ENCODE measurements around the gene CAMKMT.
A peak's percentile ranks its signal among the peaks of the same experiment; 100 is the strongest.

The CAMKMT gene

DNA sequence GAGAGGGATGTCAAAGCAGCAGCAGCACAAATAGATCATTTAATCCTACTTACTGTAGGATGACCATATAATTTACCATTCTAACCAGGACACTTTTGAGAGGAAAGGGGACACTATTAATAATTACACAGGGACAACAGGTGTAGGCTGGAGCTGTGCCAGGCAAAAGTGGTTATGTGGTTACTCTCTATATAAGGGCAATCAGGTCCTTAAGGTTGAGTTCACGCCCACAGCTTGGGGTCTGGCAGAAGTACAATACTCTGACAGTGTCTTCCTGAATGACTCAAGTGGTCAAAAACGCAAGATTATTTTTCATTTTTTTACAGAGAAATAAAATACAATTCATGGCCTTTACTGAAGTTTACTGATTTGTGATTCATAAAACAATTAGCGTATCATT is 3.2 kb upstream of the CAMKMT start:
- H3K27me3 ChIP-seq = no peaks in the 10 kb centered on the region
- TF ChIP-seq, protein P1, sequence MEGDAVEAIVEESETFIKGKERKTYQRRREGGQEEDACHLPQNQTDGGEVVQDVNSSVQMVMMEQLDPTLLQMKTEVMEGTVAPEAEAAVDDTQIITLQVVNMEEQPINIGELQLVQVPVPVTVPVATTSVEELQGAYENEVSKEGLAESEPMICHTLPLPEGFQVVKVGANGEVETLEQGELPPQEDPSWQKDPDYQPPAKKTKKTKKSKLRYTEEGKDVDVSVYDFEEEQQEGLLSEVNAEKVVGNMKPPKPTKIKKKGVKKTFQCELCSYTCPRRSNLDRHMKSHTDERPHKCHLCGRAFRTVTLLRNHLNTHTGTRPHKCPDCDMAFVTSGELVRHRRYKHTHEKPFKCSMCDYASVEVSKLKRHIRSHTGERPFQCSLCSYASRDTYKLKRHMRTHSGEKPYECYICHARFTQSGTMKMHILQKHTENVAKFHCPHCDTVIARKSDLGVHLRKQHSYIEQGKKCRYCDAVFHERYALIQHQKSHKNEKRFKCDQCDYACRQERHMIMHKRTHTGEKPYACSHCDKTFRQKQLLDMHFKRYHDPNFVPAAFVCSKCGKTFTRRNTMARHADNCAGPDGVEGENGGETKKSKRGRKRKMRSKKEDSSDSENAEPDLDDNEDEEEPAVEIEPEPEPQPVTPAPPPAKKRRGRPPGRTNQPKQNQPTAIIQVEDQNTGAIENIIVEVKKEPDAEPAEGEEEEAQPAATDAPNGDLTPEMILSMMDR (IDR thresholded peaks at IDR 0.05) = no peak
- no peaks in the 10 kb centered on the region for H3K36me3 ChIP-seq
- peaks cover 25 to 26% of the 10 kb centered on the region in 2 experiments for H3K4me1 ChIP-seq (ENCODE audit: control insufficient read depth in 1 of 2, insufficient read depth in 1 of 2, low read depth in 1 of 2, low read length in 1 of 2)
- no peaks in the 10 kb centered on the region for H3K9me3 ChIP-seq
- no peak overlapping the region for H3K27ac ChIP-seq
- no peak overlapping the region for H3K4me3 ChIP-seq (ENCODE audit: low read depth in 1 of 2, low read length in 1 of 2)

DNA sequence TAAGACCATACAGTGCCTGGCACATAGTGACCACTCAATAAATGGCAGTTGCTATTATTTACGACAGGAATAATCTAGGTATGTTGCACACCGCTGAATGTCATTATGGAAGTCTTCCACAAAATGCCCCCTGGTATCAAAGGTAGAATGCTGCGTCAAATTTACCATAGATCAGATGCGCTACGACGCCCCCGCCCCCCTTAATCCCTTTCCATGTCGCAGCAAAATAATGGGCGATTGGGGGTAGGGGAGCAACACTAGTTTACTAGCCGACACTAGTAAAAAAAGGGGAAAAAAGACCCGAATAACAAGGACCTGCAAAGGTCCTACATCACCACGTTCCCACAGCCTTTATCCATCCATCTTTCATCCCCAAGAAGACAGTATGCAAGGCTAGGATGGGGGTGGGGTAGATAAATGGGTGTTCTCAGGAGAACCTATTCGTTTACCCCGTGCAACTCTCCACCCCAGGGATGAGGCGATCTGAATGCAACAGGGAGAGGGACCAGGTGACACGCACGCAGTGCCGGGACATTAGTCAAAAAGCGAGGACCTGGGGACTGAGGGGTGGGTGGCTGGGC is 908 bp upstream of the CAMKMT start:
- peak overlapping the region; percentile 77 to 92 for H3K4me3 ChIP-seq (ENCODE audit: low read depth in 1 of 2, low read length in 1 of 2)
- TF ChIP-seq, protein P1 (IDR thresholded peaks at IDR 0.05) = no peak
- no peaks in the 10 kb centered on the region for H3K27me3 ChIP-seq
- peak overlapping the region; percentile 97 for H3K27ac ChIP-seq
- H3K36me3 ChIP-seq = peaks cover 4% of the 10 kb centered on the region
- peaks cover 20 to 21% of the 10 kb centered on the region in 2 experiments for H3K4me1 ChIP-seq (ENCODE audit: control insufficient read depth in 1 of 2, insufficient read depth in 1 of 2, low read depth in 1 of 2, low read length in 1 of 2)
- no peaks in the 10 kb centered on the region for H3K9me3 ChIP-seq

DNA sequence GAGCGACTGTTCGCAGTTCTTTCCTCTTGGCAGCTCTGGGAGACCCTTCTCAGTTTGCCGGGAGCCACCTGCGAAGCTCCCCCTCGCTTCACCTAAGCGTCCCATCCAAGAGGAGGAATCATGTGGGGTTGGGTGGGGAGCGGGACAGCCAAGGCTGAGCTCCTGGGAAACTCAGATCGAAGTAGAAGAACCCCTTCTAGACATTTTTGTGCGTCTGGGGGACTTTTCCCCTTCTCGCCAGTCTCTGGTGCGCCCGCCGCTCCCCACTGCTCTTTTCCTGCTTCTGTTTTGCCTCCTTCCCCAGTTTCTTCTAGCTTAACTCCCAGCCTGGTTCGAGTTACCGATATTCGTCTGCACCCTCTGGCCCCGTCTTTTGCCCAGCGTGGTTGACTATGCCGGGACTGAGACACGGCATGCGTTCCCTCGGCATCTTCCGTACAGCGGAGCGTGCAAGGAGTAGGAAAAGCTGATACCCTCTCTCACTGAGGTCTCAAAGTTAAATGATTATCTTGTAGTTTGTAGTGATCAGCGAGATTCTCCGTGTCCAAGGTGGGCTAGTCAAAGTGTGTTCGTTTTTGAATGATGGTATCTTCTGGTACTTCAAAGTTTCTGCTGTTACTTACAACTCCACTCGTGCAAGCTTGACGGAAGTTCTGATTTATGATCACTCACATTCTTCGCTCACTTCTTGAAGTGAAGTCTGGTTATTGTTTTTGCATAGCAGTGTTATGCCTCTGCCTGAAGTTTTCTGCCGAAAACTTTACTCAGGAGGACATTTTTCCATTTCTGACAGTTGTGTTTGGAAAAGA is 664 bp downstream of the CAMKMT start:
- Histone ChIP-seq H3K27ac (peak overlapping the region; percentile 97), H3K4me1 (ENCODE audit: control insufficient read depth in 1 of 2, insufficient read depth in 1 of 2, low read depth in 1 of 2, low read length in 1 of 2) (peaks cover 20 to 21% of the 10 kb centered on the region in 2 experiments), H3K36me3 (peaks cover 4% of the 10 kb centered on the region), H3K9me3 (no peaks in the 10 kb centered on the region), H3K4me3 (ENCODE audit: low read depth in 1 of 2, low read length in 1 of 2) (peak overlapping the region; percentile 77 to 92), H3K27me3 (no peaks in the 10 kb centered on the region)
- TF ChIP-seq, protein P1 (IDR thresholded peaks at IDR 0.05) = no peak

DNA sequence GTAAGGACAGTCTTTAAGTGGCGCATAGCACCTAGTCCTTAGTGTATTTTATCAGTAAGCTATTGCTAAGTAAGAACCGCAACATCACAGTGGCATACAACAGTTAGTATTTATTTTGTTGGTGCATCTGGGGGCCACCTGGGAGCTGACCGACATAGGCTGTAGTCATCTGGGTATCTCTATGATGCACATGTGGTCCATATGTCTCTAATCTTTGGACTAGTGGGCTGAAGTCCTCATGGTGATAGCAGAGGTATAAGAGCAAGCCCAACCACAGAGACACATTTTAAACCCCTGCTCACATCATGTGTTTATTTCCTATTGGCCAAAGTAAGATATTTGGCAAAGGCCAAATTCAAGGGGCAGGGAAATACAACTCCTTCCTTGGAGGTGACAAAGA is 2.9 kb downstream of the CAMKMT start:
- peaks cover 24% of the 10 kb centered on the region in 2 experiments for H3K4me1 ChIP-seq (ENCODE audit: control insufficient read depth in 1 of 2, insufficient read depth in 1 of 2, low read depth in 1 of 2, low read length in 1 of 2)
- TF ChIP-seq, protein P1 (IDR thresholded peaks at IDR 0.05) = no peak
- H3K27ac ChIP-seq = no peak overlapping the region
- H3K36me3 ChIP-seq = peaks cover 4% of the 10 kb centered on the region
- no peaks in the 10 kb centered on the region for H3K27me3 ChIP-seq
- H3K9me3 ChIP-seq = no peaks in the 10 kb centered on the region
- H3K4me3 ChIP-seq (ENCODE audit: low read depth in 1 of 2, low read length in 1 of 2) = no peak overlapping the region

DNA sequence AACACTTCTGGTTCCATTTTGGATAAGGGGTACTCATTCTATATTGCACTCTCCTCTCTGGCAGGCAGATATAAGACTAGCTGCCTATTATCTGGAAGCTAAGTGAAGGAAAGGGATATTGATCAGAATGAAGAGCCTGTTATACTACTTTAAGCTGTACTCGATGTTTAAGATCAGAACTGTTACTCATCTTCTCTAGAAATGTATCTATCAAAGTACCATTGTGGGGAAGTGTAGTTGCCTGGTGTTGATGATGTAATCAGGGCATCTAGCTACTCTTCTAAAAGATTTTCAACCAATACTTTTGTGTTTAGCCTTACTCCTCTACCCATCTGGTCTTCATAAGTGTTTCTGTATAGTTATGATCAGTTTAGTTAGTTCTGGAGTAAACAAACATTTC is 5.8 kb downstream of the CAMKMT start:
- TF ChIP-seq, protein P1 (IDR thresholded peaks at IDR 0.05) = no peak

More for the DNA sequence above, 5.8 kb downstream of the CAMKMT start:
- Histone ChIP-seq H3K27me3 (no peaks in the 10 kb centered on the region), H3K27ac (no peak overlapping the region), H3K9me3 (no peaks in the 10 kb centered on the region), H3K4me1 (ENCODE audit: control insufficient read depth in 1 of 2, insufficient read depth in 1 of 2, low read depth in 1 of 2, low read length in 1 of 2) (peaks cover 39 to 41% of the 10 kb centered on the region in 2 experiments), H3K4me3 (ENCODE audit: low read depth in 1 of 2, low read length in 1 of 2) (no peak overlapping the region), H3K36me3 (peaks cover 4% of the 10 kb centered on the region)
